ENCODE measurements around the gene RESP18. TPM values are rescaled to one million over a fixed set of nuclear protein-coding genes. Genes with fewer than 3 reads are reported as not detected.

RESP18 gene
- total RNA-seq, 1 experiment from 2014 or later, result not detected

DNA sequence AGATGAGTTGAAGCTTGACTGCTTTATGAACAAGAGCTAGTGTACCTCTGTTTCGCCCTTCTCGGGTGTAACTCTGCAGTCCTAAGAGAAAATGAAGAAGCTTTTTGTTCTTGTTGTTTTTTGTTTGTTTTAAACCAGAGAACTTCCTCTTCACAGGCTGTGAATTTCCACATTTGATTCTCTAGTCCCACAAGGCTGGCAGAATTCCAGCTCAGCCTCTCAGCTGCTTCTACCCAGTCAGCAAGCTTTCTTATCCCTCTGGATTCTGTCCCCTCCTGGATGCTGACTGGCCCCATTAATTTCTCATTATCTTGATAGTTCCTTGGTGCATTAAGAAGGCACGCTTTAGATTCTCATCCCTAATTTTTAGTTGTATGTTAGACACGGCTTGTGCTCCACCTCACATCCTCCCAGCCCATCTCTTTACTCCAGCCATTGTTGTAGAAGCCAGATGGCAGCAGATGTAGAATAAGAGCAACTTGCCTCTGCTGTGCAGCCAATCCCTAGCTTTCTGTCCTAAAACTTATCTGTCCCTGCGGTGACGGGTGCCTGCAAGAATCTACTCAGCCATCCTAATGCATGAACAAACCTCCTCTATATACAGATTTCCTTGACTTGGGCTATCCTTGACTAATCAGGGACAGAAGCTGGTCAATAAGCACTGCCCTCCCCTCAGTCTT is 12.3 kb upstream of the RESP18 start:
- no peak for DNase-seq (ENCODE audit: low read depth, low spot score)

DNA sequence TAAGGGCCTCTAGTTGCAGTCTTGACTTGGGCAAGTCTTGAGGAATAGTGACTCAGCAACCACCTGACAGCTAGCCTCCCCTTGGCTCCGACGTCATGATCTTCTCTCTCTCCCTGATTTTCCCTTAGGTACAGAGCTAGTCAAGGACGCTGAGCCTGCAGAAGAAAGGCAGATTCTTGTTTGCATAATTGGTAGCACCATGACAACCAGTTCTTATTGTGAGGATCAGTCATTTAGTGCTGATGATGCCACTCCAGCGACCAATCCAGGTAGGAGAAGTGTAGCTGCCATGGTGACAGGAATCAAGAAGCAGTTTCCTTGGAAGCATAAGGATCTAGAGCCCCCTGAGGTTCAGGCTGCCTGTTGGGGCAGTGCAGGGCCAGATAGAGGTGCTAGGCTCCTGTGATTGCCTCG is 2.8 kb upstream of the RESP18 start:
- TF ChIP-seq EZH2phosphoT487 (IDR thresholded peaks at IDR 0.05; ENCODE audit: borderline replicate concordance) (no peak), SIN3A (IDR thresholded peaks at IDR 0.05; ENCODE audit: low read depth) (no peak), YY1 (IDR thresholded peaks at IDR 0.05; ENCODE audit: extremely low read depth, insufficient replicate concordance, low read depth, low read length) (no peak), JUND (IDR thresholded peaks at IDR 0.05) (no peak), ELF1 (IDR thresholded peaks at IDR 0.05; ENCODE audit: borderline replicate concordance, low read depth) (no peak)
- TF ChIP-seq, protein P1, sequence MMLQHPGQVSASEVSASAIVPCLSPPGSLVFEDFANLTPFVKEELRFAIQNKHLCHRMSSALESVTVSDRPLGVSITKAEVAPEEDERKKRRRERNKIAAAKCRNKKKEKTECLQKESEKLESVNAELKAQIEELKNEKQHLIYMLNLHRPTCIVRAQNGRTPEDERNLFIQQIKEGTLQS (IDR thresholded peaks at IDR 0.05), result no peak
- TF ChIP-seq, protein P2, sequence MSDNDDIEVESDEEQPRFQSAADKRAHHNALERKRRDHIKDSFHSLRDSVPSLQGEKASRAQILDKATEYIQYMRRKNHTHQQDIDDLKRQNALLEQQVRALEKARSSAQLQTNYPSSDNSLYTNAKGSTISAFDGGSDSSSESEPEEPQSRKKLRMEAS (IDR thresholded peaks at IDR 0.05), result no peak
- TF ChIP-seq, protein P3, sequence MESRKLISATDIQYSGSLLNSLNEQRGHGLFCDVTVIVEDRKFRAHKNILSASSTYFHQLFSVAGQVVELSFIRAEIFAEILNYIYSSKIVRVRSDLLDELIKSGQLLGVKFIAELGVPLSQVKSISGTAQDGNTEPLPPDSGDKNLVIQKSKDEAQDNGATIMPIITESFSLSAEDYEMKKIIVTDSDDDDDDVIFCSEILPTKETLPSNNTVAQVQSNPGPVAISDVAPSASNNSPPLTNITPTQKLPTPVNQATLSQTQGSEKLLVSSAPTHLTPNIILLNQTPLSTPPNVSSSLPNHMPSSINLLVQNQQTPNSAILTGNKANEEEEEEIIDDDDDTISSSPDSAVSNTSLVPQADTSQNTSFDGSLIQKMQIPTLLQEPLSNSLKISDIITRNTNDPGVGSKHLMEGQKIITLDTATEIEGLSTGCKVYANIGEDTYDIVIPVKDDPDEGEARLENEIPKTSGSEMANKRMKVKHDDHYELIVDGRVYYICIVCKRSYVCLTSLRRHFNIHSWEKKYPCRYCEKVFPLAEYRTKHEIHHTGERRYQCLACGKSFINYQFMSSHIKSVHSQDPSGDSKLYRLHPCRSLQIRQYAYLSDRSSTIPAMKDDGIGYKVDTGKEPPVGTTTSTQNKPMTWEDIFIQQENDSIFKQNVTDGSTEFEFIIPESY (IDR thresholded peaks at IDR 0.05; ENCODE audit: extremely low read depth, insufficient replicate concordance, low read length), result no peak
- no peaks in the 10 kb centered on the region for H4K20me1 ChIP-seq (ENCODE audit: insufficient read depth)
- ATAC-seq (no peak), DNase-seq (ENCODE audit: low read depth, low spot score) (no peak)
- H3K27me3 ChIP-seq (ENCODE audit: insufficient read depth, low read length), result no peaks in the 10 kb centered on the region; the same call in 1 of the 2 replicates
- no peaks in the 10 kb centered on the region for H3K79me2 ChIP-seq (ENCODE audit: insufficient read depth, low read length)
- intact Hi-C loops (cut with micrococcal nuclease), result no loop called here
- H3K27ac ChIP-seq (ENCODE audit: low read depth, low read length), result no peak overlapping the region
- RAD21 ChIA-PET (ENCODE audit: low non-redundant PET in 1 of 2, low total read pairs in 2 of 2, uncharacterized antibody in 2 of 2, unreplicated experiment in 2 of 2), result no interaction called here
- H3K4me3 ChIP-seq (replicated peaks in 1 of 2; ENCODE audit: low read depth in 1 of 2, low read length in 2 of 2), result no peak overlapping the region
- BruUV-seq (replicated peaks), result no TSS peak
- H3K9ac ChIP-seq (ENCODE audit: low read length), result no peak overlapping the region
- no peaks in the 10 kb centered on the region for H3K9me3 ChIP-seq (ENCODE audit: control insufficient read depth in 1 of 2, insufficient read depth in 1 of 2, low read depth in 1 of 2, low read length in 2 of 2)
- POLR2A ChIA-PET, result no interaction called here
- H3K36me3 ChIP-seq (ENCODE audit: control insufficient read depth in 1 of 2, insufficient read depth in 2 of 2, low read length in 2 of 2), result no peaks in the 10 kb centered on the region
- CTCF ChIA-PET, result interaction anchor here (0.5 kb wide), 1 partner anchor 87 kb away, joined by 7 read pairs; no protein-coding TSS in a partner anchor
- no peaks in the 10 kb centered on the region for H3K9me2 ChIP-seq (ENCODE audit: insufficient read depth)
- H3K4me2 ChIP-seq (ENCODE audit: low read length), result no peak overlapping the region
- H2AFZ ChIP-seq (ENCODE audit: low read depth, low read length, poor library complexity, severe bottlenecking), result no peak overlapping the region
- H3K4me1 ChIP-seq (ENCODE audit: control insufficient read depth in 1 of 2, insufficient read depth in 2 of 2, low read length in 2 of 2), result no peaks in the 10 kb centered on the region

More for the DNA sequence above, 12.3 kb upstream of the RESP18 start:
- ATAC-seq, result no peak
- Histone ChIP-seq H3K4me1 (ENCODE audit: control insufficient read depth in 1 of 2, insufficient read depth in 2 of 2, low read length in 2 of 2) (no peaks in the 10 kb centered on the region), H3K9ac (ENCODE audit: low read length) (no peak overlapping the region), H2AFZ (ENCODE audit: low read depth, low read length, poor library complexity, severe bottlenecking) (no peak overlapping the region), H3K27me3 (ENCODE audit: insufficient read depth, low read length) (peaks cover 2% of the 10 kb centered on the region; the same call in 1 of the 2 replicates), H3K9me3 (ENCODE audit: control insufficient read depth in 1 of 2, insufficient read depth in 1 of 2, low read depth in 1 of 2, low read length in 2 of 2) (no peaks in the 10 kb centered on the region), H3K4me2 (ENCODE audit: low read length) (no peak overlapping the region), H3K4me3 (replicated peaks in 1 of 2; ENCODE audit: low read depth in 1 of 2, low read length in 2 of 2) (no peak overlapping the region), H3K79me2 (ENCODE audit: insufficient read depth, low read length) (no peaks in the 10 kb centered on the region), H4K20me1 (ENCODE audit: insufficient read depth) (no peaks in the 10 kb centered on the region), H3K9me2 (ENCODE audit: insufficient read depth) (no peaks in the 10 kb centered on the region), H3K36me3 (ENCODE audit: control insufficient read depth in 1 of 2, insufficient read depth in 2 of 2, low read length in 2 of 2) (no peaks in the 10 kb centered on the region), H3K27ac (ENCODE audit: low read depth, low read length) (no peak overlapping the region)
- ChIA-PET POLR2A (no interaction called here), CTCF (no interaction called here), RAD21 (ENCODE audit: low non-redundant PET in 1 of 2, low total read pairs in 2 of 2, uncharacterized antibody in 2 of 2, unreplicated experiment in 2 of 2) (no interaction called here)
- BruUV-seq (replicated peaks), result no TSS peak
- TF ChIP-seq YY1 (IDR thresholded peaks at IDR 0.05; ENCODE audit: extremely low read depth, insufficient replicate concordance, low read depth, low read length), result no peak
- TF ChIP-seq, protein P4, sequence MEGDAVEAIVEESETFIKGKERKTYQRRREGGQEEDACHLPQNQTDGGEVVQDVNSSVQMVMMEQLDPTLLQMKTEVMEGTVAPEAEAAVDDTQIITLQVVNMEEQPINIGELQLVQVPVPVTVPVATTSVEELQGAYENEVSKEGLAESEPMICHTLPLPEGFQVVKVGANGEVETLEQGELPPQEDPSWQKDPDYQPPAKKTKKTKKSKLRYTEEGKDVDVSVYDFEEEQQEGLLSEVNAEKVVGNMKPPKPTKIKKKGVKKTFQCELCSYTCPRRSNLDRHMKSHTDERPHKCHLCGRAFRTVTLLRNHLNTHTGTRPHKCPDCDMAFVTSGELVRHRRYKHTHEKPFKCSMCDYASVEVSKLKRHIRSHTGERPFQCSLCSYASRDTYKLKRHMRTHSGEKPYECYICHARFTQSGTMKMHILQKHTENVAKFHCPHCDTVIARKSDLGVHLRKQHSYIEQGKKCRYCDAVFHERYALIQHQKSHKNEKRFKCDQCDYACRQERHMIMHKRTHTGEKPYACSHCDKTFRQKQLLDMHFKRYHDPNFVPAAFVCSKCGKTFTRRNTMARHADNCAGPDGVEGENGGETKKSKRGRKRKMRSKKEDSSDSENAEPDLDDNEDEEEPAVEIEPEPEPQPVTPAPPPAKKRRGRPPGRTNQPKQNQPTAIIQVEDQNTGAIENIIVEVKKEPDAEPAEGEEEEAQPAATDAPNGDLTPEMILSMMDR (IDR thresholded peaks at IDR 0.05 in 2 of 3, conservative IDR thresholded peaks at IDR 0.05 in 1 of 3; ENCODE audit: borderline replicate concordance in 1 of 3, insufficient read depth in 1 of 3, low read depth in 2 of 3, low read length in 2 of 3), result no peak
- no peak for TF ChIP-seq SIN3A (IDR thresholded peaks at IDR 0.05; ENCODE audit: low read depth)
- intact Hi-C loops (cut with micrococcal nuclease), result no loop called here
